SH-SY5Y (cell line): Measurements from ENCODE around the gene MOB3B.

Experiments
- GATA2 ChIP-seq: IDR thresholded peaks from 2 replicates; pipeline ENCODE4 v1.6.1; 2011; ENCODE audit warnings: mild to moderate bottlenecking, low read depth, low read length
- GATA3 ChIP-seq: IDR thresholded peaks from 2 replicates; pipeline ENCODE4 v1.6.1; 2011; ENCODE audit warnings: low read depth, mild to moderate bottlenecking, low read length, moderate library complexity

DNA sequence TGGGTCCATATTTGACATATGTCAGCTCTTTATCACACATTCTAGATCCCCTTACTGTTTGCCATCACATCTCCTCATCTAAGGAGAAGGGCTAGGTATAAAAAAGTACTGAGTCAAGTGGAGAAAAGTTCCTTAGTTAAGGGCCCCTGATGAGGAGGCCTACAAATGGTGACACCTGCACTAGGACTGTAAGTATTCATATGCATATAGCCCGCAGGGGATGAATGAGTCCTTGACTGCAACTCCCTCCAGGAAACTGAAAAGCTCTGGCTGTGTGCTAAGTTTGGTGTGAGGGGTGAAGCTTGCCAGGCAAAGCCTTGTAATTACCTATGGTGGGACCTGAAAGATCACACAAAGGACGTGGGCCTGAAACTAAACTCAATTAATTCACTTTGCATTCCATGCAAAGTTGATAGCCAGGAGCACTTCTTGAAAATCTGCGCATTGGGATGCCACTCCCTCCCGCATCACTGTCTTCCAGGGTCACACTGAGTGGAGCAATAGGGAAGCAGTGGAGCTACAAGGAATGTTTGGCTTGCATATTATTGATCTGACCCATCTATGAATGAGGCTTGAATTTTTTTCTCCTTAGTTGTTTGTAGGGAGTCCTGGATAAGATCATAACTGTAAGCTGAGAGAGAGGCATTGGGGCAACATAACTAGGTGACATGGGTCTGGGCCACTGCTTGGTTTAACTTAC lies 220.8 kb downstream of the MOB3B start:
- TF ChIP-seq GATA3 (no peak), GATA2 (no peak)
